GM18519 (cell line): Measurements from ENCODE around the gene NFATC1.
A peak's percentile ranks its signal among the peaks of the same experiment; 100 is the strongest.
"Not testable (repeated sequence)": the region's sequence is repeated elsewhere in the genome, so short reads cannot be mapped to it uniquely, and the experiment has no call there.

Experiments
- ATAC-seq: cut with Tn5 transposase; IDR thresholded peaks from one replicate; pipeline ENCODE4 v1.9.1; 2021; ENCODE audit warnings: mild to moderate bottlenecking, moderate library complexity; ENCODE audit not compliant: unreplicated experiment, low FRiP score

NFATC1 gene

DNA sequence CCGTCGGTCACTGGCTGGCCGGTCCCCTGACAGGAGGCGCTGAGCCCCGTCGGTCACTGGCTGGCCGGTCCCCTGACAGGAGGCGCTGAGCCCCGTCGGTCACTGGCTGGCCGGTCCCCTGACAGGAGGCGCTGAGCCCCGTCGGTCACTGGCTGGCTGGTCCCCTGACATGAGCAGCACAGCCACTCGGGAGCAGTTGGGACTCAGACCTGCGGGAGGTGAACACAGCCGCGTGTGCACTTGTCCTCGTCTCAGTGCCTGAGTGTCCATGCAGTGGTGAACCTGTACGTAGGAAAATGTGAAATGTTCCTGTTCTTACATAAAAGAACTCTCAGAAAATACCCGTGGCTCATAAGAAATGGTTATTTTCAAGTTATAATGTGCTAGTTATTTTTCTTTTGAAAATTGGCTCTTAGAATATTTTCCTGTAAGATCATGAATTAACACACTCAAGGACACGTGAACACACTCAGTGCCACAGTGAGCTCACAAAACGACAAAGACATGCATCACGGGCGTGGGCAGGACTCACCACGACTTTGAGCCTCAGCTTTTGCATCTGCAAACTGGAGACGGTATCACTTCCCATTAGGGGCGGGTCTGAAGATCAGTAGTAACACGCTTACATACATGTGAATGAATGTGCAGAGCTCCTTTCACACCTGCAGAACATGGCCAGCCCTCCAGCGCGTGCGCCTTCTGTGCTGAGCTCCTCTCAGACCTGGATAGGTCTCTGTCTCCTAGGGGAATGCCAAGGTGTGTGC lies 21.1 kb upstream of the NFATC1 start:
- peak; percentile 85 for ATAC-seq

- no peak for ATAC-seq
Measured at GRCh38 chr18:79375441-79376154, 20.1 kb upstream of the NFATC1 start.

DNA sequence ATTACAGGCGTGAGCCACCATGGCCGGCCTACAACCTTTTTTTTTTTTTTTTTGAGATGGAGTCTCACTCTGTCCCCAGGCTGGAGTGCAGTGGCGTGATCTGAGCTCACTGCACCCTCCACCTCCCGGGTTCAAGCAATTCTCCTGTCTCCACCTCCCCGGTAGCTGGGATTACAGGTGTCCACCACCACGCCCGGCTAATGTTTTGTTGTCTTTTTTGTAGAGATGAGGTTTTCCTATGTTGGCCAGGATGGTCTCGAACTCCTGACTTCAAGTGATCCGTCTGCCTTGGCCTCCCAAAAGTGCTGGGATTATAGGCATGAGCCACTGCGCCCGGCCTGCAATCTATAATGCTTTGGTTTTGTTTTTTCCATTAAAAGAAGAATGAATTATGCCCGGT lies 19.1 kb upstream of the NFATC1 start:
- not testable (repeated sequence) for ATAC-seq

- ATAC-seq, result no peak
Measured at GRCh38 chr18:79377187-79377891, 18.4 kb upstream of the NFATC1 start.

- ATAC-seq, result peak; percentile 42
Measured at GRCh38 chr18:79378536-79379250, 17.0 kb upstream of the NFATC1 start.

GRCh38 chr18:79379251-79379905 lies 16.4 kb upstream of the NFATC1 start:
- no peak for ATAC-seq

- no peak for ATAC-seq
Measured at GRCh38 chr18:79379931-79380815, 15.6 kb upstream of the NFATC1 start.

DNA sequence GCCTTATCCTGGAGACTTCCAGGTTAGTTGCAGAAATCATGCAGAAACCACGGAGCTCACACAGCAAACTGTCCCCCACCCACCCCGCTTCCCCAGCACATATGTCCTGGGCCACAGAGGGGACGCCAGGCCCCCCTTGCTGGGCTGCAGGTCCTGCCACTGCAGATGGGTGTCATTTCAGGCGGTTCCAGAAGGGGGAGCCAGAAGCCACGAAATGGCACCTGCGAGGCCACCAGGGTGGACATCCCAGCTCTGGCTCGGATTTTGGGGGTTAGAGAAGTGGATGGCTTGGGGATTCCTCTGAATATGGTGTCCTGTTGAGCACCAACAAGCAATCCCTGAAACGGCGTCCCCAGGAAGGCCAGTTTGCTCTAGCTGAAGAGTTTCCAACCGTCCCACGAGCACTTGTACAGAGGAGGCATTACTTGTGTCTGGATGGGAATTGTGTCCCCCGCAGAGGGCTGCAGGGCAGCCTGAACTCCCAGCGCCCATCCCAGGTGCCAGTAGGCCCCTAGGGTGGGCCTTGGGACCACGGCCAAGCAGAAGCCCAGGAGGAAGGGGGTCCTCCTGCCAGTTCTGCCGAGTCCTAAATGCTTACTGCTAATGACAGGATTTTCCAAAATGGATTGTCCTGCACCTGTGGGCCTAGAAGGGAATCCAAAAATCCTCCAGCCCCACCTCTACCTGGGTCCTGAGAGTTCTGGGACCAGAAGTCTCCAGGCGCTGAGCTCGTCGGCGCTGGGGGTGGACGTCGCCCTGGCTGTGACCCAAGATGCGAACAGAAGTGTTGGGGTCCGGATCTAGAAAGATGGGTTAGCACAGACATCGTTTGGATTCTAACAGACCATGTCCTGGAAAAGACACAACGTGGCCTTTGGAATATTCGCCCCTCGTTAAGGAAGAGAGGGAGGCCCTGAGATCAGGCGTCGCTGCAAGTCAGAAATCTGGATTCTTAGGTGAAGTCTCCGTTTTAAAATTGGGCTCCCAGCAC lies 14.6 kb upstream of the NFATC1 start:
- no peak for ATAC-seq

DNA sequence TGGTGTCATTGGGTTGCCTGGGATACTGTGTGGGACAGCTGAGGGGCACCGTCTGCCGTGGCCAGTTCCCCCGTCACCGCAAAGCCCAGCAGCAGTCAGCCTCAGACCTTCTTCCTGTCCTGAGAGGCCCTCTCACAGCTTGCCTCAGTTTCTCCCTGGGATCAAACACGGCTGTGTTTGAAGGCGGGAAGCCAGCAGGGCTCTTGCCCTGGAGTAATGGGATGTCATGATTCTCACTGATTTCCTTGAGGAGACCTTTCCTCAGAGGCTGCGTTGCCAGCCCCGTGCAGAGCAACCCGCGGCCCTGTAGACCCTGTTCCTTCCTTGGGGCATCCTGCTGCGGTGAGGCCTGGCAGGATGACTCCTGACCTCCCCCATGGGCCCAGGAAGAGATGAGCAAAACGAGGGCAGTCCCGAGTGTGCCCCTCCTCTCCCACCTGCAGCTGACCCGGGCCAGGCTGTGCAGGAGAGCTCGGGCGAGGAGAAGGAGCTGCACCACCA lies 13.9 kb upstream of the NFATC1 start:
- no peak for ATAC-seq

- ATAC-seq, result no peak
Measured at GRCh38 chr18:79382681-79383387, 12.9 kb upstream of the NFATC1 start.

DNA sequence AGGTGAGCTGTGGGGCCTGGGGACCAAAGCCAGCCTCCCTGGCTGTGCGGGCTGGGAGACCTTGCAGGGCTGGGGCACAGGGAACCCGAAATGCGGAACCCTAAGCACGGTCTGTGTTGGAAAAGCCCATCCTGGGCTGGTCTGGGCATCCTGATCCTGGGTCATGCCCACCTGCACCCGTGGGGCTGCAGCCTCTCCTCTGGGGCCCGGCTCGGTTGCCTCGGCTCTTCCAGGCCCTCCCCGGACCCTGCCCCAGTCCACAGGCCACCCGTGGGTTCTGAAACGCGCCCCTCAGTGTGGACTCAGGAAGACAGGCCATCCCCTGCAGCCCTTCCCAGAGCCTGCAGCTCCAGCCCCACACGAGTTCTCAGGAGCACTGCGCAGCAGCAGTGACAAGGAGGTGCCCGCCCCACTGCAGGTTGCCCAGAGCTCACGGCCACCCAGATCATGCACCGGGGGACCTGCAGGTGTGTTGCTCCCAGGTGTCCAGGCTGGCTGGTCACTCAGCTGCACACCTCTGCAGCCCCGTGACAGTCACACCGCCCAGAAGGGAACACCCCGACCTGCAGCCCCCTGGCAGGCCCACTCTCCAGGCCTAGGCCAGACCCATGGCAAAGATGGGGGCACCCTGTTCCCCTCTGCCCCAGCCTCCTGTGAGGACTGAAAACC lies 12.2 kb upstream of the NFATC1 start:
- no peak for ATAC-seq

DNA sequence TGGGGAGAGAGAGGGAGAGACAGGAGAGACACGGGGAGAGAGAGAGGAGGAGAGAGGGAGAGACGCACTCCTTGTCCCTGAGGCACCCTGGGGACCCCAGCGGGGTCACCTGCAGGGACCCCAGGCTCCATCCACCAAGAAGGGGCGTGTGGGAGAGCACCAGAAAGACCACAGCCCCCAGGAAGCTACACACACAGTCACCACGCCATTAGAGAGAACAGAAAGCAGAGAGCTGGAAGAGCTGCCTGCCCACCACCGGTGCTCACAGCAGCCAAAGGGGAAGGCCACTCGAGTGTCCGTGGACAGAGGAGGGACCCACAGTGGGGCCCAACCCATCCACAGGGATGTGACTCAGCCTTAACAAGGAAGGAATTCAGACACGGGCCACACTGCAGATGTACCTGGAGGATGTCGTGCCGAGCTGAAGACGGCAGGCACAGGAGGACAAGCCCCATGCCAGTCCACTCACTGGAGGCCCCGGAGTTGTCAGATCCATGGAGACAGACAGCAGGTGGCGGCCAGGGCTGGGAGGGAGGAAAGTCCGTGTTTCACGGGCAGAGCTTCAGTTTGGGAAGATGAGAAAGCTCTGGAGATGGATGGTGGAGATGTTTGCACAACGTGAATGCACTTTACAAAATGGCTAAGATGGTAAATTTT lies 11.5 kb upstream of the NFATC1 start:
- no peak for ATAC-seq

- no peak for ATAC-seq
Measured at GRCh38 chr18:79384834-79385233, 10.9 kb upstream of the NFATC1 start.

GRCh38 chr18:79385326-79385707 lies 10.4 kb upstream of the NFATC1 start:
- no peak for ATAC-seq

GRCh38 chr18:79385708-79386341 lies 9.9 kb upstream of the NFATC1 start:
- no peak for ATAC-seq

DNA sequence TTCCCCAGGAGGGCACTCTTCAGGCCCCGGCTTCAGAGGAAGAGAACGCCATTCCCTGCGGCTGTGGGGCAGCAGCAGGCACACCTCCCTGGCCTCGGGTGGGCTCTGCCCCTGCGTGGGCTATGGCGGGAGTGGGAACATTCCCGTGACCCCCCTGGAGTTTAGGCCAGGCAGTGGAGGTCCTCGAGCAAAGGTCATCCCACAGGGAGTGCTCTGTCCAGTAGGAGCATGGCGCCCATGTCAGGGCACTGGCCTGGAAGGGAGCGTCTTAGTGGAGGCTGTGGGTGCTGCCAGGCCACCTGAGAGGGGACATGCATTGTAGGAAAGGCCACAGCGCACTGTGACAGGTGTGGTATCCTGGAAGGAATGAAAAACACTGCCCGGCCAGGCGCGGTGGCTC lies 9.2 kb upstream of the NFATC1 start:
- no peak for ATAC-seq
